Testis (tissue), 2 donors: Measurements from ENCODE around the gene UBAC1.

Source experiments
- POLR2A ChIP-seq: fragments of 450-650 bp; IDR thresholded peaks from one replicate; pipeline ENCODE4 v1.6.1; 2017; ENCODE audit warnings: antibody characterized with exemption, mild to moderate bottlenecking, moderate library complexity
- TF ChIP-seq, protein P1 (sequence below), 3 experiments: fragments of 450-650 bp in 2 of 3; fragments of 200-600 bp in 1 of 3; sonication (generic) in 1 of 3; IDR thresholded peaks; one replicate each; pipeline ENCODE4 v1.5.1; 2016 to 2019; ENCODE audit warnings: antibody characterized with exemption in 3 of 3, mild to moderate bottlenecking in 2 of 3, moderate library complexity in 1 of 3

DNA sequence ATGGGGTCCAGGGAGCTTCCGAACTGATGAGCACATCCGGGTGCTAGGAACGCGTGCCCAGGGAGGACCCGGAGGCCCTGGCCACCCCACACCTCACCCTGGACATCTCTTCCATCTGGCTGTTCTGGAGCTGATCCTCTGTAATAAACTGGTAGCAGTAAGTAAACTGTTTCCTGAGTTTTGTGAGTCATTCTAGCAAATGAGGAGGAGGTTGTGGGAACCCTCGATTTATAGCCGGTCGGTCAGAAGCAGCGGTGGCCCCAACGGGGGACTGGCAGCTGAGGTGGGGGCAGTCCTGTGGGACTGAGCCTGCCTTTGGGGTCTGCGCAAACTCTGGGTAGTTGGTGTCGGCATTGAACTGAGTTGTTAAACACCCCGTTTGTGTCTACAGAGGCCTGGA lies 15.4 kb upstream of the UBAC1 start:
- TF ChIP-seq, protein P1, sequence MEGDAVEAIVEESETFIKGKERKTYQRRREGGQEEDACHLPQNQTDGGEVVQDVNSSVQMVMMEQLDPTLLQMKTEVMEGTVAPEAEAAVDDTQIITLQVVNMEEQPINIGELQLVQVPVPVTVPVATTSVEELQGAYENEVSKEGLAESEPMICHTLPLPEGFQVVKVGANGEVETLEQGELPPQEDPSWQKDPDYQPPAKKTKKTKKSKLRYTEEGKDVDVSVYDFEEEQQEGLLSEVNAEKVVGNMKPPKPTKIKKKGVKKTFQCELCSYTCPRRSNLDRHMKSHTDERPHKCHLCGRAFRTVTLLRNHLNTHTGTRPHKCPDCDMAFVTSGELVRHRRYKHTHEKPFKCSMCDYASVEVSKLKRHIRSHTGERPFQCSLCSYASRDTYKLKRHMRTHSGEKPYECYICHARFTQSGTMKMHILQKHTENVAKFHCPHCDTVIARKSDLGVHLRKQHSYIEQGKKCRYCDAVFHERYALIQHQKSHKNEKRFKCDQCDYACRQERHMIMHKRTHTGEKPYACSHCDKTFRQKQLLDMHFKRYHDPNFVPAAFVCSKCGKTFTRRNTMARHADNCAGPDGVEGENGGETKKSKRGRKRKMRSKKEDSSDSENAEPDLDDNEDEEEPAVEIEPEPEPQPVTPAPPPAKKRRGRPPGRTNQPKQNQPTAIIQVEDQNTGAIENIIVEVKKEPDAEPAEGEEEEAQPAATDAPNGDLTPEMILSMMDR (IDR thresholded peaks at IDR 0.05) = no peak
- TF ChIP-seq POLR2A = no peak
